ENCODE measurements around the gene ITIH5.

- TF ChIP-seq CHD1 (IDR thresholded peaks at IDR 0.05; ENCODE audit: low read depth, low read length): no peak
- TF ChIP-seq ATF2 (IDR thresholded peaks at IDR 0.05; ENCODE audit: low read length): no peak
- TF ChIP-seq CTCF (IDR thresholded peaks at IDR 0.05; ENCODE audit: control extremely low read depth in 1 of 3, insufficient read depth in 1 of 3, low read depth in 1 of 3, low read length in 3 of 3): no peak
- no peak for TF ChIP-seq SIN3A (conservative IDR thresholded peaks at IDR 0.05 in 1 of 2, IDR thresholded peaks at IDR 0.05 in 1 of 2; ENCODE audit: low read depth in 1 of 2, low read length in 2 of 2)
- TF ChIP-seq TAF1 (IDR thresholded peaks at IDR 0.05; ENCODE audit: low read depth, low read length): no peak
- no peak for TF ChIP-seq CBX5 (IDR thresholded peaks at IDR 0.05; ENCODE audit: low read depth, low read length)
- no peak for TF ChIP-seq EP300 (IDR thresholded peaks at IDR 0.05; ENCODE audit: borderline replicate concordance in 1 of 2, low read depth in 2 of 2, low read length in 2 of 2)
- no peak for TF ChIP-seq CTBP2 (IDR thresholded peaks at IDR 0.05; ENCODE audit: borderline replicate concordance, insufficient read depth, insufficient read length, low read length)
Measured at GRCh38 chr10:7561216-7561893, 105.4 kb downstream of the ITIH5 start.

Measured in H1 (cell line).